ENCODE results near the gene C2orf76. TPM values are rescaled to one million over a fixed set of nuclear protein-coding genes. Genes with fewer than 3 reads are reported as not detected.
"Not testable (repeated sequence)": the region's sequence is repeated elsewhere in the genome, so short reads cannot be mapped to it uniquely, and the experiment has no call there.

C2orf76 gene
- total and polyA plus RNA-seq, 7 experiments from 2014 or later: 5.1 to 19.2 (median 9.1) TPM

- Histone ChIP-seq H3K27me3 (ENCODE audit: control insufficient read depth in 2 of 2, insufficient read depth in 2 of 2, low read length in 2 of 2) (no peaks in the 10 kb centered on the region), H3K4me3 (ENCODE audit: low read length) (no peak overlapping the region), H3K27ac (ENCODE audit: low read depth, low read length) (no peak overlapping the region), H3K9me3 (ENCODE audit: control insufficient read depth in 2 of 3, low read length in 3 of 3) (no peaks in the 10 kb centered on the region), H3K36me3 (ENCODE audit: control insufficient read depth in 2 of 3, insufficient read depth in 3 of 3, low read length in 3 of 3) (no peaks in the 10 kb centered on the region), H3K4me1 (ENCODE audit: control insufficient read depth in 2 of 2, insufficient read depth in 2 of 2, low read length in 2 of 2) (no peaks in the 10 kb centered on the region)
- Mint-ChIP-seq H3K27ac (no peak overlapping the region), H3K4me3 (no peak overlapping the region), H3K27me3 (peaks cover 6 to 16% (median 7%) of the 10 kb centered on the region in 5 donors), H3K4me1 (no peaks in the 10 kb centered on the region), H3K9me3 (peaks cover 0 to 5% (median 0%) of the 10 kb centered on the region in 11 donors), H3K36me3 (no peaks in the 10 kb centered on the region)
- CTCF ChIA-PET: no interaction called here
- intact Hi-C loops (cut with micrococcal nuclease): loop anchor here in 1 of 2 donors (5.0 kb wide), 1 partner anchor 772 kb away; no protein-coding TSS in a partner anchor
- no peak for ATAC-seq
- no peak for DNase-seq
- POLR2A ChIA-PET: no interaction called here
Measured at GRCh38 chr2:119405151-119405550, 38.5 kb upstream of the C2orf76 start.

DNA sequence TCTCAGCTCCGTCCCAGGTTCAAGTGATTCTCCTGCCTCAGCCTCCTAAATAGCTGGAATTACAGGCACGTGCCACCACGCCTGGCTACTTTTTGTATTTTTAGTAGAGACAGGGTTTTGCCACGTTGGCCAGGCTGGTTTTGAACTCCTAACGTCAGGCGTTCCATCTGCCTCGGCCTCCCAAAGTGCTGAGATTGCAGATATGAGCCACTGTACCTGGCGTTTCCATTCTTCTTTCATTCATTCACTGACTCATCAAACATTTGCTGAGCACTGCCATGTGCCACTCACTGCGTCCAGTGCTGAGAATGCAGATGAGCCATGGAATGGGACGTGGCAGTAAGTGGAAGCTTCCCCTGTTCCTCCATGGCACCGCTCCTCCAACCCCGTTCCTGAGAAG is 37.0 kb upstream of the C2orf76 start:
- H3K4me3 ChIP-seq (ENCODE audit: low read length); ATAC-seq; DNase-seq; CTCF ChIA-PET; H3K27ac Mint-ChIP-seq; H3K36me3 ChIP-seq (ENCODE audit: control insufficient read depth in 2 of 3, insufficient read depth in 3 of 3, low read length in 3 of 3); H3K4me1 Mint-ChIP-seq; H3K9me3 Mint-ChIP-seq; H3K27ac ChIP-seq (ENCODE audit: low read depth, low read length); POLR2A ChIA-PET; H3K4me1 ChIP-seq (ENCODE audit: control insufficient read depth in 2 of 2, insufficient read depth in 2 of 2, low read length in 2 of 2); H3K9me3 ChIP-seq (ENCODE audit: control insufficient read depth in 2 of 3, low read length in 3 of 3); H3K36me3 Mint-ChIP-seq; H3K4me3 Mint-ChIP-seq; intact Hi-C loops (cut with micrococcal nuclease); H3K27me3 ChIP-seq (ENCODE audit: control insufficient read depth in 2 of 2, insufficient read depth in 2 of 2, low read length in 2 of 2): not testable (repeated sequence)
- H3K27me3 Mint-ChIP-seq: peaks cover 2 to 16% (median 5%) of the 10 kb centered on the region in 5 donors

DNA sequence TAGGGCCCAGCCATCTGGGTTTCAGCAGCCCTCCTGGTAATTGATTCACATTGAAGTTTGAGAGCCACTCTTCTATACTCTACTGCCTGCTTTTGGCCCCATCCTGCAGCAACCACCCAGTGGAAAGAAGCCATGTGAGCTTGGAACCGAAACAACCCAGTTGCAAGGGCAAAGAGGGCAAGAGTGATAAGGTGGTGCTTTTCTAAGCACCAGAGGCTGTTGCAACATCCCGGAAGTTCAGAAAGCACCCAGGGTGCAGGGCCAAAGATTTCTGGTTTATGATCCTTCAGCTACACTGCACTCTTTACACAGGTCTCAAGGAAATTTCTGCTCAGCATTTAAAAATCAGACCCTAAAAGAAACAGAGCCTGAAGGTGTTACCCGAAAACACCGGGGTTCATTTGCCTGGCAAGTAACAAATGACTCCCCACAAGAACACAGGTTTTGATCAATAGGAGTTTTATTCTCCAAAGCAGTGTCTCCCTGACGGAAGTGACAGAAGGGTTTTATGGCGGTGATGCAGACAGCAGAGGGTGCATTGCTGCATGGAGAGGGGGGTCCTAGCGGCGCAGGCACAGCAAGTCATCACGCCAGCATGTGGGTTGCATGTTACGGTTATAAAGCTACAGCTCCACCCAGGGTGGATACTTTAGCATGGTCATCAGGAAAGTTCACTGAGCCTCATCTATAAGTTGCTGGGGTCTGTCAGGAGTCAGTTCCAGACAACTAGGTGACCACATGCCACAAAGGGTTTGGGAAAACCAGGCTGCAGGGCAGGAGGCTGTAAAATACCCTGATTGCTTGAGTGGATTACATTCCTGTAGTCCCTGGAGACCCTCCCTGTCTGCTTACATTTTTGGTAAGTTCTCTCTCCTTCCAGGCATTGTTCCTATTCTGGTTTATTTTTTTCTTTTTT is 36.3 kb upstream of the C2orf76 start:
- ChIA-PET CTCF (no interaction called here), POLR2A (no interaction called here)
- H3K4me1 ChIP-seq (ENCODE audit: control insufficient read depth in 2 of 2, insufficient read depth in 2 of 2, low read length in 2 of 2): no peaks in the 10 kb centered on the region
- H3K4me3 ChIP-seq (ENCODE audit: low read length): no peak overlapping the region
- H3K27me3 ChIP-seq (ENCODE audit: control insufficient read depth in 2 of 2, insufficient read depth in 2 of 2, low read length in 2 of 2): no peaks in the 10 kb centered on the region
- no peaks in the 10 kb centered on the region for H3K36me3 ChIP-seq (ENCODE audit: control insufficient read depth in 2 of 3, insufficient read depth in 3 of 3, low read length in 3 of 3)
- intact Hi-C loops (cut with micrococcal nuclease): no loop called here
- no peak overlapping the region for H3K27ac ChIP-seq (ENCODE audit: low read depth, low read length)
- DNase-seq: no peak
- Mint-ChIP-seq H3K4me3 (no peak overlapping the region), H3K27ac (no peak overlapping the region), H3K9me3 (peaks cover 0 to 5% (median 0%) of the 10 kb centered on the region in 11 donors), H3K27me3 (peaks cover 2 to 16% (median 5%) of the 10 kb centered on the region in 5 donors), H3K36me3 (no peaks in the 10 kb centered on the region), H3K4me1 (peaks cover 0 to 2% (median 0%) of the 10 kb centered on the region in 7 donors)
- H3K9me3 ChIP-seq (ENCODE audit: control insufficient read depth in 2 of 3, low read length in 3 of 3): no peaks in the 10 kb centered on the region
- ATAC-seq: no peak

- Histone ChIP-seq H3K4me3 (ENCODE audit: low read length) (no peak overlapping the region), H3K4me1 (ENCODE audit: control insufficient read depth in 2 of 2, insufficient read depth in 2 of 2, low read length in 2 of 2) (no peaks in the 10 kb centered on the region), H3K36me3 (ENCODE audit: control insufficient read depth in 2 of 3, insufficient read depth in 3 of 3, low read length in 3 of 3) (no peaks in the 10 kb centered on the region), H3K27me3 (ENCODE audit: control insufficient read depth in 2 of 2, insufficient read depth in 2 of 2, low read length in 2 of 2) (no peaks in the 10 kb centered on the region), H3K27ac (ENCODE audit: low read depth, low read length) (no peak overlapping the region), H3K9me3 (ENCODE audit: control insufficient read depth in 2 of 3, low read length in 3 of 3) (no peaks in the 10 kb centered on the region)
- CTCF ChIA-PET: no interaction called here
- peaks cover 2 to 12% (median 4%) of the 10 kb centered on the region in 5 donors for H3K27me3 Mint-ChIP-seq
- peaks cover 0 to 5% (median 0%) of the 10 kb centered on the region in 11 donors for H3K9me3 Mint-ChIP-seq
- peaks cover 0 to 2% (median 0%) of the 10 kb centered on the region in 7 donors for H3K4me1 Mint-ChIP-seq
- no peak overlapping the region for H3K4me3 Mint-ChIP-seq
- intact Hi-C loops (cut with micrococcal nuclease): no loop called here
- no peaks in the 10 kb centered on the region for H3K36me3 Mint-ChIP-seq
- DNase-seq: no peak
- ATAC-seq: no peak
- POLR2A ChIA-PET: no interaction called here
- H3K27ac Mint-ChIP-seq: no peak overlapping the region
Measured at GRCh38 chr2:119402106-119402505, 35.5 kb upstream of the C2orf76 start.

- H3K4me1 Mint-ChIP-seq: peaks cover 0 to 2% (median 0%) of the 10 kb centered on the region in 7 donors
- Histone ChIP-seq H3K4me1 (ENCODE audit: control insufficient read depth in 2 of 2, insufficient read depth in 2 of 2, low read length in 2 of 2) (no peaks in the 10 kb centered on the region), H3K36me3 (ENCODE audit: control insufficient read depth in 2 of 3, insufficient read depth in 3 of 3, low read length in 3 of 3) (no peaks in the 10 kb centered on the region), H3K27ac (ENCODE audit: low read depth, low read length) (no peak overlapping the region), H3K4me3 (ENCODE audit: low read length) (no peak overlapping the region), H3K9me3 (ENCODE audit: control insufficient read depth in 2 of 3, low read length in 3 of 3) (no peaks in the 10 kb centered on the region), H3K27me3 (ENCODE audit: control insufficient read depth in 2 of 2, insufficient read depth in 2 of 2, low read length in 2 of 2) (no peaks in the 10 kb centered on the region)
- H3K36me3 Mint-ChIP-seq: no peaks in the 10 kb centered on the region
- no peaks in the 10 kb centered on the region for H3K9me3 Mint-ChIP-seq
- intact Hi-C loops (cut with micrococcal nuclease): no loop called here
- ATAC-seq: no peak
- CTCF ChIA-PET: no interaction called here
- POLR2A ChIA-PET: no interaction called here
- DNase-seq: no peak
- no peak overlapping the region for H3K27ac Mint-ChIP-seq
- peaks cover 2 to 5% (median 4%) of the 10 kb centered on the region in 5 donors for H3K27me3 Mint-ChIP-seq
- H3K4me3 Mint-ChIP-seq: no peak overlapping the region
Measured at GRCh38 chr2:119397196-119397595, 30.6 kb upstream of the C2orf76 start.

DNA sequence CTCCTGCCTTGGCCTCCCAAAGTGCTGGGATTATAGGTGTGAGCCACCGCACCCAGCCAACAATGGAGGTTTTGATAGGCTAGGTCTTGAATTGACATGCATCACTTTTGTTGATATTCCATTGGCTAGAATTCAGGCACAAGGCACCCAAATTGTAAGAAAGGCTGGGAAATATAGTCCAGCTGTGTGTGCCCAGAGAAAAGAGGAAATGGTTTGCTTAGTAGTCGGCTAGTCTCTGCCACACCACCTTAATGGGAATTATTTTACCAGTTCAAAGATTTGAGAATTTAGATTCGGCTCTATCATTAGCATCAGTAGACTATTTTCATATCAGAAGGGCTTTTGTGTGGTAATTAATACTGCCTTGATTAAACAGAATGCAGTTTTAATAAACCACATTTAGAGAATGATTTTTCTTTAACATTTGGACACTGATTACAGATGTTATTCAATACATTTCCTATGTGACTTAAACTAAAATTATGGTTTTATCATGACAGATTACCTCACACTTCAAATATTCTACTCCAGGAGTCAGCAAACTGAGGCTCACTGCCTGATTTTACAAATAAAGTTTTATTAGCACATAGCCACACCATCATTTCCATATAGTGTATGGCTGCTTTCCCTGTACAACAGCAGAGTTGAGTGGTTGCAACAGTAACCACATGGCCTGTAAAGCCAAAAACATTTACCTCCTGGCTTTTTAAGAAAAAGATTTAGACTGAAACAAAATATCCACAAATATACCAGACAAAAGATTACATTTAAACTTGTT is 27.5 kb upstream of the C2orf76 start:
- intact Hi-C loops (cut with micrococcal nuclease): no loop called here
- Histone ChIP-seq H3K4me3 (ENCODE audit: low read length) (no peak overlapping the region), H3K27me3 (ENCODE audit: control insufficient read depth in 2 of 2, insufficient read depth in 2 of 2, low read length in 2 of 2) (no peaks in the 10 kb centered on the region), H3K36me3 (ENCODE audit: control insufficient read depth in 2 of 3, insufficient read depth in 3 of 3, low read length in 3 of 3) (no peaks in the 10 kb centered on the region), H3K27ac (ENCODE audit: low read depth, low read length) (no peak overlapping the region), H3K4me1 (ENCODE audit: control insufficient read depth in 2 of 2, insufficient read depth in 2 of 2, low read length in 2 of 2) (no peaks in the 10 kb centered on the region), H3K9me3 (ENCODE audit: control insufficient read depth in 2 of 3, low read length in 3 of 3) (no peaks in the 10 kb centered on the region)
- POLR2A ChIA-PET: no interaction called here
- ATAC-seq (no peak), DNase-seq (no peak)
- H3K9me3 Mint-ChIP-seq: no peaks in the 10 kb centered on the region
- CTCF ChIA-PET: no interaction called here
- peaks cover 0 to 2% (median 0%) of the 10 kb centered on the region in 7 donors for H3K4me1 Mint-ChIP-seq
- H3K36me3 Mint-ChIP-seq: no peaks in the 10 kb centered on the region
- H3K4me3 Mint-ChIP-seq: no peak overlapping the region
- H3K27ac Mint-ChIP-seq: no peak overlapping the region
- H3K27me3 Mint-ChIP-seq: peaks cover 0 to 6% (median 0%) of the 10 kb centered on the region in 5 donors

Data from naive thymus-derived CD4-positive, alpha-beta T cell (primary cell).